ENCODE measurements around the gene C3orf18. TPM values are rescaled to one million over a fixed set of nuclear protein-coding genes. Genes with fewer than 3 reads are reported as not detected.

The C3orf18 gene
- total RNA-seq, 1 experiment from 2014 or later: 10.1 TPM

DNA sequence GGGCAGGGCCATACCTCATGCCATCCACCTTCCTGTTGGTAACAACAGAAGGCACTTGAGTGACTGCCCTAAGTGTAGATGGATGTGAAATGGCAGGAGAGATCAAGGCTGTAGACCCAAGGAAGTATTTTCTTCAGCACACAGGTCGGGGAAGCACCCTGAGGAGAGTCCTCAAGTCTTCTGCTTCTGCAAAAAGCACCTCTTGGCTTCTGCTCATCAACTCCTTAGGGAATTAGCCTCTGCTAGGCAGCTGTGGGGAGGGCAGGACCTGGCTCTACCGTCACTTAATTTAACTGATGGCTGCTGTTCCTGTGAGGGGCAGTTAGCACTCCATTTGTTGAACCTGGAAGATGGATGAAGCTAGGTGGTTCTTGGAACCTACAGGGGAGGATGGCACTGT lies 57.2 kb downstream of the C3orf18 start:
- H3K4me2 ChIP-seq (ENCODE audit: low read length): no peak overlapping the region
- no peaks in the 10 kb centered on the region for H3K79me2 ChIP-seq (ENCODE audit: insufficient read depth, low read length)
- no peaks in the 10 kb centered on the region for H3K36me3 ChIP-seq (ENCODE audit: control insufficient read depth in 1 of 2, insufficient read depth in 2 of 2, low read length in 2 of 2)
- no peaks in the 10 kb centered on the region for H3K9me3 ChIP-seq (ENCODE audit: control insufficient read depth in 1 of 2, insufficient read depth in 1 of 2, low read depth in 1 of 2, low read length in 2 of 2)
- CTCF ChIA-PET: no interaction called here
- no peak for TF ChIP-seq CEBPB (IDR thresholded peaks at IDR 0.05; ENCODE audit: low read depth)
- TF ChIP-seq SIN3A (IDR thresholded peaks at IDR 0.05; ENCODE audit: low read depth): no peak
- no peak for TF ChIP-seq SRF (IDR thresholded peaks at IDR 0.05; ENCODE audit: low read depth)
- no peak for TF ChIP-seq POLR2AphosphoS5 (IDR thresholded peaks at IDR 0.05; ENCODE audit: low read depth, low read length)
- TF ChIP-seq JUND (IDR thresholded peaks at IDR 0.05): no peak
- TF ChIP-seq, protein P1, sequence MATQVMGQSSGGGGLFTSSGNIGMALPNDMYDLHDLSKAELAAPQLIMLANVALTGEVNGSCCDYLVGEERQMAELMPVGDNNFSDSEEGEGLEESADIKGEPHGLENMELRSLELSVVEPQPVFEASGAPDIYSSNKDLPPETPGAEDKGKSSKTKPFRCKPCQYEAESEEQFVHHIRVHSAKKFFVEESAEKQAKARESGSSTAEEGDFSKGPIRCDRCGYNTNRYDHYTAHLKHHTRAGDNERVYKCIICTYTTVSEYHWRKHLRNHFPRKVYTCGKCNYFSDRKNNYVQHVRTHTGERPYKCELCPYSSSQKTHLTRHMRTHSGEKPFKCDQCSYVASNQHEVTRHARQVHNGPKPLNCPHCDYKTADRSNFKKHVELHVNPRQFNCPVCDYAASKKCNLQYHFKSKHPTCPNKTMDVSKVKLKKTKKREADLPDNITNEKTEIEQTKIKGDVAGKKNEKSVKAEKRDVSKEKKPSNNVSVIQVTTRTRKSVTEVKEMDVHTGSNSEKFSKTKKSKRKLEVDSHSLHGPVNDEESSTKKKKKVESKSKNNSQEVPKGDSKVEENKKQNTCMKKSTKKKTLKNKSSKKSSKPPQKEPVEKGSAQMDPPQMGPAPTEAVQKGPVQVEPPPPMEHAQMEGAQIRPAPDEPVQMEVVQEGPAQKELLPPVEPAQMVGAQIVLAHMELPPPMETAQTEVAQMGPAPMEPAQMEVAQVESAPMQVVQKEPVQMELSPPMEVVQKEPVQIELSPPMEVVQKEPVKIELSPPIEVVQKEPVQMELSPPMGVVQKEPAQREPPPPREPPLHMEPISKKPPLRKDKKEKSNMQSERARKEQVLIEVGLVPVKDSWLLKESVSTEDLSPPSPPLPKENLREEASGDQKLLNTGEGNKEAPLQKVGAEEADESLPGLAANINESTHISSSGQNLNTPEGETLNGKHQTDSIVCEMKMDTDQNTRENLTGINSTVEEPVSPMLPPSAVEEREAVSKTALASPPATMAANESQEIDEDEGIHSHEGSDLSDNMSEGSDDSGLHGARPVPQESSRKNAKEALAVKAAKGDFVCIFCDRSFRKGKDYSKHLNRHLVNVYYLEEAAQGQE (IDR thresholded peaks at IDR 0.05; ENCODE audit: low read depth): no peak
- no peak for TF ChIP-seq TCF7L2 (IDR thresholded peaks at IDR 0.05; ENCODE audit: borderline replicate concordance, extremely low read depth, insufficient read depth, insufficient read length)
- TF ChIP-seq EZH2 (IDR thresholded peaks at IDR 0.05): no peak
- TF ChIP-seq YY1 (IDR thresholded peaks at IDR 0.05; ENCODE audit: extremely low read depth, insufficient replicate concordance, low read depth, low read length): no peak
- TF ChIP-seq MAX (IDR thresholded peaks at IDR 0.05): no peak
- no peak for TF ChIP-seq RAD21 (IDR thresholded peaks at IDR 0.05; ENCODE audit: low read depth)
- no peak for TF ChIP-seq CBX3 (IDR thresholded peaks at IDR 0.05; ENCODE audit: low read depth)
- RAD21 ChIA-PET (ENCODE audit: low non-redundant PET in 1 of 2, low total read pairs in 2 of 2, uncharacterized antibody in 2 of 2, unreplicated experiment in 2 of 2): no interaction called here
- no peaks in the 10 kb centered on the region for H3K9me2 ChIP-seq (ENCODE audit: insufficient read depth)
- no peaks in the 10 kb centered on the region for H3K4me1 ChIP-seq (ENCODE audit: control insufficient read depth in 1 of 2, insufficient read depth in 2 of 2, low read length in 2 of 2)
- H3K27ac ChIP-seq (ENCODE audit: low read depth, low read length): no peak overlapping the region
- no peak overlapping the region for H3K9ac ChIP-seq (ENCODE audit: low read length)
- no peak for DNase-seq (ENCODE audit: low read depth, low spot score)
- no peaks in the 10 kb centered on the region for H4K20me1 ChIP-seq (ENCODE audit: insufficient read depth)
- BruUV-seq (replicated peaks): no TSS peak
- H2AFZ ChIP-seq (ENCODE audit: low read depth, low read length, poor library complexity, severe bottlenecking): no peak overlapping the region
- intact Hi-C loops (cut with micrococcal nuclease): no loop called here
- H3K27me3 ChIP-seq (ENCODE audit: insufficient read depth, low read length): peaks cover 5% of the 10 kb centered on the region; the same call in 1 of the 2 replicates
- no peak overlapping the region for H3K4me3 ChIP-seq (replicated peaks in 1 of 2; ENCODE audit: low read depth in 1 of 2, low read length in 2 of 2)
- POLR2A ChIA-PET: no interaction called here
- no peak for ATAC-seq
